ENCODE data around the gene ARL8A. TPM values are rescaled to one million over a fixed set of nuclear protein-coding genes. Genes with fewer than 3 reads are reported as not detected.

ARL8A gene
- total RNA-seq, 1 donor from 2014 or later, result 25.5 TPM

DNA sequence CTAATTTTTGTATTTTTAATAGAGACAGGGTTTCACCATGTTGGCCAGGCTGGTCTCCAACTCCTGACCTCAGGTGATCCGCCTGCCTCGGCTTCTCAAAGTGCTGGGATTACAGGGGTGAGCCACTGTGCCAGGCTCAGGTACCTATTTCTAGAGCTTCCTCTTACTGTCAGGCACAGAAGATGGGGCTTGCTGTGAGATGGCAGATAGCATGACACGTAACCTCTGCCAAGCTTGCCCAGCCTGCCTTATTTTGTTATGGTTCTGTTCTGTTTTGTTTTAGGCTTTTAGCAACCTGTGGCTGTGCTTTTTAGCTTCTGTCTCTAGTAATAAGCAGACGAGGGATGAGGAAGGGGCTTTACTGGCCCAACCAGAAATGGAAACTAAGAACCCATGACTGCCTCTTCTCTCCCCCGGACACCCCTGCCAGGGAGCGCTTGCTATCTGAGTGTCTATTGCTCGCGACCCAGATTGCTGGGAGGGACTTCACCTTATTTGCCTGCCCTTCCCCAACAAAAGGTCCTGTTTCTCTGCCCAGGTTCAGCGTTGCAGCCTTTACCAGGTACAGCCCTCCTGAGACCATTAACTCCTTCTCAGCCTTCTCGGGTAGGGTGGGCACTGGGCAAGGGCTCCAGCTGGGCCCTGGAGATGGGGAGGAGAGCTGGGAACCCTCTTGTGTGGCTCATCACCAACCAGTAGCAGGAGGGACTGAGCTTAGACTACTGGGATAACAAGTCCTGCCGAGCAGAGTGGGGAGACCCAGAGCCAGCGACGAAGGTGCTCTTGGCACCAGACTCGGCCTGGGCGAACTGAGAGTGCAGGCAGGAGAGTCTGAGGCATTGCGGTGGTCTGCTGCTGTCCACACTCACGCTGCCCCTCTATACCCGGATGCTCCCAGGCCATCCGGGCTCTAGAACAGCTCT is 35.6 kb upstream of the ARL8A start:
- peaks cover 5% of the 10 kb centered on the region for H3K4me1 ChIP-seq
- no peak overlapping the region for H3K27ac ChIP-seq
- H3K27me3 ChIP-seq, result no peaks in the 10 kb centered on the region
- no peak for TF ChIP-seq POLR2AphosphoS5 (IDR thresholded peaks at IDR 0.05; ENCODE audit: insufficient read depth in 1 of 2, low read depth in 1 of 2)
- no peak overlapping the region for H3K4me3 ChIP-seq
- intact Hi-C loops (cut with DNase I), result loop anchor here (10.0 kb wide), 1 partner anchor 535 kb away; the partner anchor contains the start of gene SYT2
- no peak for DNase-seq (ENCODE audit: extremely low spot score in 2 of 2)
- no peaks in the 10 kb centered on the region for H3K9me3 ChIP-seq
- no peaks in the 10 kb centered on the region for H3K36me3 ChIP-seq

DNA sequence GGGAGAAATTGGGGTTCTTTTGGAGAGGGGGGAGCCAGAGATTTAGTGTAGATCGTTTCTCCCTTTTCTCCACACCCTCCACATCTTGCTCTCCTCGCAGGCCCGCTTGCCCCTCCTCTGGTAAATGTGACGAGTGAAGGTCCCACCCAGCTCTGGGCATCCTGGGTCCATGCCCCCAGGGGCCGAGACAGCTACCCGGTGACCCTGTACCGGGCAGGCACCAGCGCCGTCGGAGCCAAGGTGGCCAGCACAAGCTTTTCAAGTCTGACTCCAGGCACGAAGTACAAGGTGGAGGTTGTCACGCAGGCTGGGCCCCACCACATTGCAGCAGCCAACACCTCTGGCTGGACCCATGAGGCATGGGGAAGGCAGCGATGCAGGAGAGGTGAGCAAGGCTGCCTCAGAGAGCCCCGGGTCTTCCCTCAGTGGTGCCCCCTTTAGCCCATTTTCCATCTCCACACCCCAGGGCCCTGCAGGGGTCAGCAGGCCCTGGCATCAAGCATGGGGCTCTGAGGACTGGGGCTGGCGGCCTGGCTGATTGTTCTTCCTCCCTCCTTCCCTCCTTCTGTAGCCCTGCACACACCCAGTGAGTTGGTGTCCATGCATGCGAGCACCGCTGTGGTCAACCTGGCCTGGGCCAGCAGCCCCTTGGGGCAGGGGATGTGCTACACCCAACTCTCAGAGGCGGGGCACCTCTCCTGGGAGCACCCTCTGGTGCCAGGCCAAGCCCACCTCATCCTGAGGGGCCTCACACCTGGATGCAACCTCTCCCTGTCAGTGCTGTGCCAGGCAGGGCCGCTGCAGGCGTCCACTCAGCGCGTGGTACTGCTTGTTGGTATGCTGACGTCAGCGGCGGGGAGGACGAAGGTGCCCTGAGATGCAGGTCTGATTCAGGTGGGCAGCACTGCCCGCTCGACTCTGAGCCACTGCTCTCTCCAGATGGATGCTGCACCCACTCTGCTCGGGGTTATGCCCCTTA is 32.7 kb upstream of the ARL8A start:
- no peak overlapping the region for H3K4me3 ChIP-seq
- DNase-seq (ENCODE audit: extremely low spot score in 2 of 2), result no peak
- no peaks in the 10 kb centered on the region for H3K9me3 ChIP-seq
- intact Hi-C loops (cut with DNase I), result no loop called here
- no peak overlapping the region for H3K27ac ChIP-seq
- no peaks in the 10 kb centered on the region for H3K36me3 ChIP-seq
- H3K27me3 ChIP-seq, result no peaks in the 10 kb centered on the region
- TF ChIP-seq POLR2AphosphoS5 (IDR thresholded peaks at IDR 0.05; ENCODE audit: insufficient read depth in 1 of 2, low read depth in 1 of 2) (no peak), POLR2A (IDR thresholded peaks at IDR 0.05) (no peak)
- TF ChIP-seq, protein P1, sequence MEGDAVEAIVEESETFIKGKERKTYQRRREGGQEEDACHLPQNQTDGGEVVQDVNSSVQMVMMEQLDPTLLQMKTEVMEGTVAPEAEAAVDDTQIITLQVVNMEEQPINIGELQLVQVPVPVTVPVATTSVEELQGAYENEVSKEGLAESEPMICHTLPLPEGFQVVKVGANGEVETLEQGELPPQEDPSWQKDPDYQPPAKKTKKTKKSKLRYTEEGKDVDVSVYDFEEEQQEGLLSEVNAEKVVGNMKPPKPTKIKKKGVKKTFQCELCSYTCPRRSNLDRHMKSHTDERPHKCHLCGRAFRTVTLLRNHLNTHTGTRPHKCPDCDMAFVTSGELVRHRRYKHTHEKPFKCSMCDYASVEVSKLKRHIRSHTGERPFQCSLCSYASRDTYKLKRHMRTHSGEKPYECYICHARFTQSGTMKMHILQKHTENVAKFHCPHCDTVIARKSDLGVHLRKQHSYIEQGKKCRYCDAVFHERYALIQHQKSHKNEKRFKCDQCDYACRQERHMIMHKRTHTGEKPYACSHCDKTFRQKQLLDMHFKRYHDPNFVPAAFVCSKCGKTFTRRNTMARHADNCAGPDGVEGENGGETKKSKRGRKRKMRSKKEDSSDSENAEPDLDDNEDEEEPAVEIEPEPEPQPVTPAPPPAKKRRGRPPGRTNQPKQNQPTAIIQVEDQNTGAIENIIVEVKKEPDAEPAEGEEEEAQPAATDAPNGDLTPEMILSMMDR (IDR thresholded peaks at IDR 0.05), result no peak
- H3K4me1 ChIP-seq, result no peaks in the 10 kb centered on the region

DNA sequence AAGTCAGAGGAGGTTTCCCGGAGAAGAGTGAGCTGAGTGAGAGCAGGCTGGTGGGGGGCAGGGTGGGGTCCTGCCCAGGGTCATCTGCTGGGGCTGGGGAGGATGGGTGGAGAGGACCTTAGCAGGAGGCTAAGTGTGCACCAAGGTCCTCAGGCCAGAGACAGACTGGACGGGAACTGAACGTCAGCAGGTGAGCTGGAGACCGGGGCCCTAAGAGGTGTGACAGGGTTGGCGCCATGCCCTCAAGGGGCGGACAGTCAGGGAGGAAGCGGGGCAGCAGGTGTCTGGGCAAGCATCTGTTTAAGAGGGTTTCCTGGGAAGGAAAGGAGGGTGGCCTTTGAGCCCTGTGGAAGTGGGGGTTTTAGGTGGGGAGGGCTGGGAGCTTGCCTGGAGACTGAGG is 29.5 kb upstream of the ARL8A start:
- no peak for TF ChIP-seq POLR2AphosphoS5 (IDR thresholded peaks at IDR 0.05; ENCODE audit: insufficient read depth in 1 of 2, low read depth in 1 of 2)
- TF ChIP-seq, protein P1 (IDR thresholded peaks at IDR 0.05), result no peak
- TF ChIP-seq POLR2A (IDR thresholded peaks at IDR 0.05), result no peak
- Histone ChIP-seq H3K9me3 (no peaks in the 10 kb centered on the region), H3K27ac (no peak overlapping the region), H3K4me3 (no peak overlapping the region), H3K27me3 (no peaks in the 10 kb centered on the region), H3K36me3 (no peaks in the 10 kb centered on the region), H3K4me1 (no peaks in the 10 kb centered on the region)
- no peak for DNase-seq (ENCODE audit: extremely low spot score in 2 of 2)
- intact Hi-C loops (cut with DNase I), result no loop called here

DNA sequence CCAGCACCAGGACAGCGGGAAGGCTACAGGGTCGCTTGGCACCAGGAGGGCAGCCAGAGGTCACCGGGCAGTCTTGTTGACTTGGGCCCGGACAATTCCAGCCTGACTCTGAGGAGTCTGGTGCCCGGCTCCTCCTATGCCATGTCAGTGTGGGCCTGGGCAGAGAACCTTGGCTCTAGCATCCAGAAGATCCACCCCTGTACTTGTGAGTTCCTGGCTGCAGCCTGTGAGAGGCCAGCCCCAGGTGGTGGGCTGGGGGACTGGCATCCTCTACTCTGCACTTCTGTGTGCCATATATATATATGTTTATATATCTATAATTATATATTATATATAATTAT is 27.4 kb upstream of the ARL8A start:
- intact Hi-C loops (cut with DNase I), result no loop called here

More for the DNA sequence above, 27.4 kb upstream of the ARL8A start:
- no peaks in the 10 kb centered on the region for H3K9me3 ChIP-seq
- no peaks in the 10 kb centered on the region for H3K36me3 ChIP-seq
- TF ChIP-seq, protein P1 (IDR thresholded peaks at IDR 0.05), result no peak
- TF ChIP-seq POLR2AphosphoS5 (IDR thresholded peaks at IDR 0.05; ENCODE audit: insufficient read depth in 1 of 2, low read depth in 1 of 2), result no peak
- no peak for TF ChIP-seq POLR2A (IDR thresholded peaks at IDR 0.05)
- H3K27me3 ChIP-seq, result no peaks in the 10 kb centered on the region
- H3K4me3 ChIP-seq, result no peak overlapping the region
- H3K4me1 ChIP-seq, result peaks cover 15% of the 10 kb centered on the region
- H3K27ac ChIP-seq, result no peak overlapping the region
- DNase-seq (ENCODE audit: extremely low spot score in 2 of 2), result no peak

All from vagina (tissue), 2 donors.